NCI-H2107 treated with DMSO at 0.1 percent for 48 hours (cell line): Measurements from ENCODE around the gene PACS1.

Experiments used
- DNase-seq: peaks from one replicate; lab custom pipeline; 2025; ENCODE audit not compliant: unreplicated experiment; lab: John Stamatoyannopoulos, UW

Gene PACS1

DNA sequence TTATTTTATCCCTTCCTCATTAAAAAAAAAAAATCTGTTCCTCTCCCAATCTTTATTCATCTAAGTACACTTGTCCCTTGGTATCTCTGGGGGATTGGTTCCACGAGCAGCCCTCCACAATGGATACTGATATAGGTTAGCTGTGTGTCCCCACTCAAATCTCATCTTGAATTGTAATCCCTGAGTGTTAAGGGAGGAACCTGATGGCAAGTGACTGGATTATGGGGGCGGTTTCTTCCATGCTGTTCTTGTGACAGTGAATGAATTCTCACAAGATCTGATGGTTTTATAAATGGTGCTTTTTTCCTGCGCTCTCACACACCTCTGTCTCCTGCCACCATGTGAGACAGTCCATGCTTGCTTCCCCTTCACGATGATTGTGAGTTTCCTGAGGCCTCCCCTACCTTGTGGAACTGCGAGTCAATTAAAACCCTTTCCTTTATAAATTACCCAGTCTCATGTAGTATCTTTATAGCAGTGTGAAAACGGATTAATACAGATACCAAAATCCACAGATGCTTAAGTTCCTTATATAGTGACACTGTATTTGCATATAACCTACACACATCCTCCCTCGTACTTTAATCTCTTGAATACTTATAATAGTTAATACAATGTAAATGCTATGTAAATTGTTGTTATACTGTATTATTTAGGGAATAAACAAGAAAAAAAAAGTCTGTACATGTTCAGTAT is 62.0 kb downstream of the PACS1 start:
- no peak for DNase-seq

DNA sequence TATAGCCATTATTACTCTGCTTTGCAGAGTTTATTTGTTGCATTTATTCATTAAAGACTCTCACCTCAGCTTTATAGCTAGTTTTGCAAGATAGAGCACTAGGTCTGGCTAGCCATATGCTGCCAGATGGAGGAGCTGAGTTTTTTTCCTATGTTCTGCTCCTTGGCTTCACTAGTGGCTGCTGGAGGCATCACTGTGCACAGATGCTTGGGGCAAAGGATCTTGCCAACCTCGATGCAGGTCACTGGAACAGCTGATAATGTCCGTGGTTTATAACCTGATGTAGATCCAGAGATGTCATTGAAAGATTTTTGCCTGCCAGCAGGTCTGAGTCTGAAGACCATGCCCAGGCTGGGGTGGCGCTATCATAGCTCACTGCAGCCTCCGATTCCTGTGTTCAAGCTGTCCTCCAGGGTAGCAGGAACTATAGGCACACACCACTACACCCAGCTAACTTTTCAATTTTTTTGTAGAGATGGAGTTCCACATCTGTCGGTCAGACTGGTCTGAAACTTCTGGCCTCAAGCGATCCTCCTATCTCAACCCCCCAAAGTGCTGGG is 63.2 kb downstream of the PACS1 start:
- no peak for DNase-seq

- DNase-seq: no peak
Measured at GRCh38 chr11:66136752-66137123, 66.7 kb downstream of the PACS1 start.

- no peak for DNase-seq
Measured at GRCh38 chr11:66139817-66140404, 69.8 kb downstream of the PACS1 start.

DNA sequence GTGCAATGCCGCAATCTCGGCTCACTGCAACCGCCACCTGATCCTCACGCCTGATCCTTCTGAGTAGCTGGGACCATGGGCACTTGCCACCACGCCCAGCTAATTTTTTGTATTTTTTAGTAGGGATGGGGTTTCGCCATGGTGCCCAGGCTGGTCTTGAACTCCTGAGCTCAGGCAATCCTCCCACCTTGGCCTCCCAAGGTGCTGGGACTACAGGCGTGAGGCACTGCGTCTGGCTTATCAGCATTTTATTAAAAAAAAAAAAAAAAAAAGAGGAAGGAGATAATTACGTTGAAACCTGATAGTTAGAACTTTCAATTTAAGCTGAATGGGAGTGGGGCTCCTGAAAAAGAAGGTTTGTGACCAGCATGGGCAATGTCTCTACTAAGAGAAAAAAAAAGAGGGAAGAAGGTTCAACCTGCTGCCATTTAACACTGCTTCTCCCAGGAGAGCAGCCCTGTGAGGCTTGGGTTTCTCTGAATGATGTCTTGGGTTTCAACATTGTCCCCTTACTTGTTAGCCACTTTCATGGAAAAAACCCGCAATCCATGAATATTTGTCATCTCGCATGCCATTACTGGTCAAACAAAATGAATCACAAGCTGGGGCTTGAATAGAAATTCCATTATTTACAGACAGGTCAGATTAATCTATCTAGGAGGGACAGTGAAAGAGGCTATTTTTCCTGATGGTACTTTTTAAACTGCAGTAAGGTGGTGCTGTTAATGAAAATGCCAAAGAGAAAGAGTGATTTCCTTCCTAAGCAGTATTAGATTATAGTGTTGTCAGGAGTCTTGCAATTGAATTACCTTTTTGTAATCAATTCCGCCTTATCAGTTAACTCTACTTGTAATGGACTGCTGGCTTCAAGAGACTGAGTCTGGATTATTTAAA is 72.5 kb downstream of the PACS1 start:
- DNase-seq: no peak

DNA sequence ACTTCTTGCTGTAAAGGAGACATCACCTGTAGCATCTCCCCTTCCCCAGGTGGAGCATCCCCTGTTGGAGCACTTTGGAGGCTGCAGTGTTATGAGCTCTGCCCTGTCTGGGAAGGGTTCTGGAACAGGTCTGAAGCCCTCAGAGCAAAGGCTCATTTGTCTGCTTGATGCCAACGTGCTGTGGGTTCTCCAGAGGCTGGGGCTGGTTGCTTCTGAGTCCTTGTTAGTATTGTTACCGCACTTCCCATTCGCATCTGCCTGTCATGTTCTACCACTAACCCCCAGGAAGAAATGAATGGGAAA is 73.1 kb downstream of the PACS1 start:
- no peak for DNase-seq

DNA sequence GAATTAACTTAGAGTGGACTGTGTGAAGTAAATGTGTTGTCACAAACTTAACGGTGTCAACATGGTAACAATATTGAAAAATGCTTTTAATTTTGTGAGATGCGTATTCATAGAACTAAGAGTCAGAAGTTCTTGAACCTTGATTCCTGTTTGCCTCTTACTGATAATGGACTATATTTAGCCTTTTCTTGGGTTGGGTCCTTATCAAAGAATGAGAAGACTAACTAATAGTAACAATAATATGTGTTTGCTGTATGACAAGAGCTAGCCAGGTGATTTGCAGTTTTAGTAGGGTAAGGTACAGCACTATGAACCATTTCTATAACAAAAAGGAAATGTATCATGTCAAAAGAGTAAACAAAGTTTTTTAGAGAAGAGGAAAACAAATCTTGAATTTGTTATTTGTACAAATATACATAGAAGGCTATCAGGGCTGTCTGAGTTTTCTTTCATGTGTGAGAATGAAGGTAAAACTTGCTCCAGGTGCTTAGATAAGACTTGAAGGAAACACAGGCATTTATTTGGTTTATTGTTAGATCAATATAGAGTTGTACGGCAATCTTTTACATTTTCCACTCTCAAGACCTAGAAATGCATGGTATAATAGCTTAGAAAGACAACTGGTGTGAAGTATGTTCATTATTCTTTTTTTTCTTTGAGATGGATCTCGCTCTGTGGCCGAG is 74.1 kb downstream of the PACS1 start:
- DNase-seq: no peak

- DNase-seq: no peak
Measured at GRCh38 chr11:66146074-66146473, 76.0 kb downstream of the PACS1 start.

DNA sequence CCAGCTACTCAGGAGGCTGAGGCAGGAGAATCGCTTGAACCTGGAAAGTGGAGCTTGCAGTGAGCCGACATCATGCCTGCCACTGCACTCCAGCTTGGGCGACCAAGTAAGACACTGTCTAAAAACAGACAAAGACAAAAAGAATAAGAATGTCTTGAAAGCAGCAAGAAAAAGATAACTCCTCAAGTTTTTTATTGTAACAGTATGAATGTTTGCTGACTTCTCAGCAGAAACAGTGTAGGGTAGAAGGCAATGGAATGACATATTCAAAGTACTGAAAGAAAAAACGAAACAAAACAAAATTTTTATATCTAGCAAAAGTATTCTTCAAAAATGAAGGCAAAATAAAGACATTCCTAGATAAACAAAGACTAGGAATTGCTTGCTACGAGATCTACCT is 76.9 kb downstream of the PACS1 start:
- no peak for DNase-seq

- DNase-seq: no peak
Measured at GRCh38 chr11:66150140-66150539, 80.1 kb downstream of the PACS1 start.

DNA sequence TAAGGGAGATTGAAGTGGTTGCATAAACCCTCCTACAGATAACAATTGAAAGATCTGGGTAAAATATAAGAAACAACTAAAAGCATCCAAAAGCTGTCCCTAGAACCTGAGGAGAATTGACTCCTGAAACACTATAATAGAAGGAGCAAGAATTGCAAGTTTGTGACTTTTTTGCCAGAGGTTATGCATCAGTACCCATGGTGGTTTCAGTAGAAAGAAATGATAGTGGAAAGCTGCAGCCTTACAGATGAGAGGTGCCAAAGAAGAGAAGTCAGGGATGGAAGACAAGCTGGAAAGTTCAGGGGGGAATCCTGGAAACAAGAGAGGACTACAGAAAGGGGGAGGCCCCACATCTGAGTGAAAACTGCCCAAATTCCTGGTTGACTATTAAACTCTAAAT is 80.7 kb downstream of the PACS1 start:
- DNase-seq: no peak

DNA sequence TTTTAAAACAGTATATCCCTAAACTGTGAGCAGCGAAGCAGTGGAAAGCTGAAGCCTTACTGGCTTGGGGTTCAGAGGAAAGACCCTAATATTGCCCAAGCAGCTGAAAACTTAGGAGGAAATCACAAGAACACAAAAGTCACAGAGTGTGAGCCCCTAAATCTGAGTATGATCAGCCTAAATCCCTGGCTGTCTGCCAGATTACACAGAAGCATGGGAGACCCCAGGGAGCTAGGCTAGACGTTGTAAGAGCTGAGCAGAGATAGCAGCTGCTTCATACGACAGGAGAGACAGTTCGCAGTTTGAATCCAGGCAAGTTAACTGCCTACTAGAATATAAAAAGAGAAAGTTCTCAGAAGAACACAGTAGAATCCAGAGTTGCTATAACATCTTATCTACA is 81.2 kb downstream of the PACS1 start:
- no peak for DNase-seq

DNA sequence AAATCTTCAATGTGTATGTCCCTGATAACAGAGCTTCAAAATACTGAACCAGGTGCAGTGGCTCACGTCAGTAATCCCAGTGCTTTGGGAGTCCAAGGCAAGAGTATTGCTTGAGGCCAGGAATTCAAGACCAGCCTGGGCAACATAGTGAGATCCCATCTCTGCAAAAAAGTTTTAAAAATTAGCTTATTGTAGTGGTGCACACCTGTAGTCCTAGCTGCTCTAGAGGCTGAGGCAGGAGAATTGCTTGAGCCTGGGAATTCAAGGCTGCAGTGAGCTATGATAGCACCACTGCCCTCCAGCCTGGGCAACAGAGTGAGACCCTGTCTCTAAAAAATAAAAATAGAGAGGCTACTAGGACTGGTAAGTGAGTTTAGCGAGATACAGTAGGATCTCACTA is 84.0 kb downstream of the PACS1 start:
- DNase-seq: no peak

DNA sequence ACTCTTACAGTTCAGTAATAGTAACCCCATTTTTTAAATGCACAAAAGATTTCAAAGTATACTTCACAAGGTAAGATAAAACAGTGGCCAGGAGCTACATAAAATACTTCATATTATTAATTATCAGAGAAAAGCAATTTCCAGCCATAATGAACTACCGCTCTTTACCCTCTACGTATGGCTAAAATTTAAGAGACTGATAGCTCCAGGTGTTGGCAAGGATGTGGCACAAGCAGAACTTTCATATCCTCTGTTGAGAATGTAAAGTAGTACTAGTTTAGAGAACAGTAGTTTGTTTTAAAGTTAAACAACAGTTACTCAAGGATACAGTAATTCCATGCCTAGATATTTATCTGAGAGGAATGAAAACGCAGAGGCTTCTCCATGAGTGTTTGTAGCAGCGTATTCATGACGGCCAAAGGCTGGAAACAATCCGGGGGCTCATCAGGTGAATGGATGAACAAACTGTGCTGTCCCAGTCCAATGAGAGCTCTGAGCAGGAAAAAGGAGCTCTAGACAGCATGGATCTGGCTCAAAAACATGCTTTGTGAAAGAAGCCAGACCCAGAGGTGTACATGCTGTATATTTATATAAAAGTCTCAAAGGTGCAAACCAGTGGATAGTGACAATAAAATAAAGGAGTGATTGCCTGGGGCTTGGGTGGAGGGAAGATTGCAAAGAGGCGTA is 85.5 kb downstream of the PACS1 start:
- no peak for DNase-seq

- no peak for DNase-seq
Measured at GRCh38 chr11:66157182-66157864, 87.3 kb downstream of the PACS1 start.

GRCh38 chr11:66158156-66158555 is 88.1 kb downstream of the PACS1 start:
- no peak for DNase-seq

DNA sequence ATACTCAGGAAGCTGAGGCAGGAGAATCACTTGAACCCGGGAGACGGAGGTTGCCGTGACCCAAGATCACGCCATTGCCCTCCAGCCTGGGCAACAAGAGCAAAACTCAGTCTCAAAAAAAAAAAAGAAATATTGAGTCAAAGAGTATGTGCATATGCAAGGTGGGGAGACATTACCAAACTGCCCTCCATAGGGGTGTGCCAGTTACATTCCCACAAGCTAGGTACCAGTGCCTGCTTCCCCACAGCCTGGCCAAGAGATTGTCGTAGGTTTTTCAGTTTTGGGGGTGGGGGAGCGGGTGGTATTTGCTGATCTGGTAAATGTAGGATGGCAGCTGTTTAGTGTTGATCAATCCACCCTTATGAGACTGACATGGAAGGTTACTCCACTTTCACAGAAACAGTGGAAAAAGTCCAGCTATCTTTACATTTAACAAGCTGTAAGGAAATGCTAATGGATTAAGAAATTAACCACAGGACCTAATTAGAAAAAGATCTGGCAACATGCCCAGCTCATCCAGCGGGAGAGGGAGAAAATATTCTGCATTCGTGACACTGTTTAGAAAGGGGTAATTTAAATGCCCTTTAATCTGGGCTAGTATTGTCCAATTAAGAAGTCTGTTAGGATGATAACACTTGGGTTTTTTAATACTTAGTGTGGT is 89.4 kb downstream of the PACS1 start:
- DNase-seq: no peak

DNA sequence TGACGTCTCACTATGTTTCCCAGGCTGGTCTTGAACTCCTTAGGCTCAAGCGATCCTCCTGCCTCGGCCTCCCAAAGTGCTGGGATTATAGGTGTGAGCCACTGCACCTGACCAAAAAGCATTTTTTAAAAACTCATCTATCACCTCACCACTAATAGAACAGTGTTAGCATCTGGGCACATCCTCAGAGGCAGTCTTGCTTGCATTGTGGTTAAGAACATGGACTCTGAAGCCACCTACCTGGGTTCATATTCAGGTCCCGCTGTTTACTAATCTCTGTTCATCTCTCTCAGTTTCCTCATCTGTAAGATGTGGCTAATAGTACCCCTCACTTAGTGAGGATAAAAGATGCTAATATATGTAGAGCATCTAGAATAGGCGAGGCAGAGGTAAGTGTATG is 90.6 kb downstream of the PACS1 start:
- DNase-seq: no peak

- no peak for DNase-seq
Measured at GRCh38 chr11:66168289-66168688, 98.2 kb downstream of the PACS1 start.

GRCh38 chr11:66172146-66172545 is 102.1 kb downstream of the PACS1 start:
- DNase-seq: no peak
